Endothelial cell of umbilical vein (primary cell): ENCODE measurements around the gene RFC2. TPM values are rescaled to one million over a fixed set of nuclear protein-coding genes. Genes with fewer than 3 reads are reported as not detected.

Experiments used
- BruUV-seq: library from RNA; stranded (reverse); fragments of 400-500 nt; replicated peaks from 2 replicates; lab custom pipeline; 2021; lab: Mats Ljungman, UMichigan
- CTCF ChIA-PET: fragments of 300-600, 350-600 bp; sonication (Branson Sonifier 250); formaldehyde crosslinking; loops from one replicate; lab custom pipeline; 2021; ENCODE audit warnings: antibody characterized with exemption, inconsistent platforms; lab: Charles Lee
- POLR2A ChIA-PET: fragments of 300-600, 350-600 bp; sonication (Branson Sonifier 250); formaldehyde crosslinking; loops from one replicate; lab custom pipeline; 2021; ENCODE audit warnings: antibody characterized with exemption, inconsistent platforms; lab: Charles Lee
- DNase-seq: peaks from one replicate; pipeline ENCODE4 v3.0.0-alpha.2; 2011; ENCODE audit warnings: low read depth, low spot score
- FAIRE-seq: peaks from 2 replicates; lab custom pipeline; 2011; peaks lifted over from hg19 to GRCh38; lab: Jason Lieb, UNC
- H2AFZ ChIP-seq: 2 replicates; pipeline ENCODE4 v1.6.0; 2012; ENCODE audit warnings: low read depth, low read length, control low read depth, inconsistent platforms
- H3K27ac ChIP-seq: 2 replicates; pipeline ENCODE4 v1.5.1; 2011; ENCODE audit warnings: low read depth, mild to moderate bottlenecking, control low read depth, low read length, moderate library complexity; ENCODE audit not compliant: insufficient read depth
- H3K27me3 ChIP-seq, 2 experiments: 2 replicates each; pipeline versions ENCODE4 v1.6.0 to v1.6.1; 2011; ENCODE audit warnings: low read length in 2 of 2, mixed read lengths in 1 of 2; ENCODE audit not compliant: control insufficient read depth in 2 of 2, insufficient read depth in 2 of 2
- H3K36me3 ChIP-seq, 2 experiments: 2 replicates in 1 of 2; 3 replicates in 1 of 2; pipeline ENCODE4 v1.5.1; 2011; ENCODE audit warnings: low read length in 2 of 2, mild to moderate bottlenecking in 1 of 2, moderate library complexity in 1 of 2; ENCODE audit not compliant: control insufficient read depth in 2 of 2, insufficient read depth in 2 of 2; ENCODE audit errors: extremely low read depth in 1 of 2
- H3K4me1 ChIP-seq: 3 replicates; pipeline ENCODE4 v1.5.1; 2011; ENCODE audit warnings: mild to moderate bottlenecking, low read length; ENCODE audit not compliant: control insufficient read depth, insufficient read depth; ENCODE audit errors: extremely low read depth
- H3K4me2 ChIP-seq: 2 replicates; pipeline ENCODE4 v1.6.1; 2011; ENCODE audit warnings: low read length, control low read depth, mixed read lengths; ENCODE audit not compliant: insufficient read depth
- H3K4me3 ChIP-seq, 3 experiments: fragments of 200-600 bp in 1 of 3; sonication (generic), shearing (Covaris generic) in 1 of 3; replicated peaks in 1 of 3; 2 replicates each; pipeline ENCODE4 v1.5.1; 2011 to 2016; ENCODE audit warnings: control low read depth in 3 of 3, low read length in 3 of 3, mild to moderate bottlenecking in 2 of 3, inconsistent platforms in 1 of 3, low read depth in 1 of 3, moderate library complexity in 1 of 3; ENCODE audit not compliant: insufficient read depth in 1 of 3
- H3K79me2 ChIP-seq: 2 replicates; pipeline ENCODE4 v1.6.0; 2012; ENCODE audit warnings: low read length, inconsistent platforms; ENCODE audit not compliant: control insufficient read depth, insufficient read depth
- H3K9ac ChIP-seq: replicated peaks from 2 replicates; pipeline ENCODE3; 2011; ENCODE audit warnings: low read length, control low read depth; ENCODE audit not compliant: insufficient read depth; ENCODE audit errors: extremely low read depth
- H3K9me1 ChIP-seq: replicated peaks from 3 replicates; pipeline ENCODE4 v1.6.0; 2011; ENCODE audit warnings: mild to moderate bottlenecking, low read length; ENCODE audit not compliant: control insufficient read depth, insufficient read depth; ENCODE audit errors: extremely low read depth
- H3K9me3 ChIP-seq: replicated peaks from 2 replicates; pipeline ENCODE4 v1.5.1; 2012; ENCODE audit warnings: low read length, inconsistent platforms; ENCODE audit not compliant: control insufficient read depth, insufficient read depth
- H4K20me1 ChIP-seq: replicated peaks from 2 replicates; pipeline ENCODE3; 2011; ENCODE audit warnings: mild to moderate bottlenecking, low read length; ENCODE audit not compliant: control insufficient read depth, insufficient read depth; ENCODE audit errors: extremely low read depth
- CTCF ChIP-seq, 2 donors: IDR thresholded peaks; 1 replicate in 1 of 2; 2 replicates in 1 of 2; pipeline ENCODE4 v1.5.1; 2011; ENCODE audit warnings: low read length in 2 of 2, mild to moderate bottlenecking in 2 of 2, moderate library complexity in 2 of 2, control low read depth in 1 of 2, inconsistent platforms in 1 of 2, low read depth in 1 of 2; ENCODE audit not compliant: insufficient read depth in 1 of 2; ENCODE audit errors: extremely low read depth in 1 of 2
- EZH2 ChIP-seq: IDR thresholded peaks from 2 replicates; pipeline ENCODE4 v1.6.1; 2012; ENCODE audit warnings: borderline replicate concordance, low read depth, mild to moderate bottlenecking, moderate library complexity, low read length, inconsistent platforms; ENCODE audit not compliant: severe bottlenecking
- FOS ChIP-seq: IDR thresholded peaks from 2 replicates; pipeline ENCODE4 v1.6.1; 2011; ENCODE audit warnings: mild to moderate bottlenecking, low read length, moderate library complexity, borderline replicate concordance; ENCODE audit not compliant: insufficient read depth
- GATA2 ChIP-seq: IDR thresholded peaks from 2 replicates; pipeline ENCODE4 v1.7.0; 2011; ENCODE audit warnings: low read depth, mild to moderate bottlenecking, moderate library complexity, mixed read lengths, low read length; ENCODE audit not compliant: insufficient read length, insufficient read depth
- JUN ChIP-seq: IDR thresholded peaks from 2 replicates; pipeline ENCODE4 v1.6.1; 2011; ENCODE audit warnings: borderline replicate concordance, low read depth; ENCODE audit not compliant: insufficient read length, insufficient read depth
- MAX ChIP-seq: IDR thresholded peaks from 2 replicates; pipeline ENCODE4 v1.6.1; 2011; ENCODE audit not compliant: insufficient read depth, insufficient read length
- MYC ChIP-seq: IDR thresholded peaks from one replicate; pipeline ENCODE4 v1.6.1; 2011; ENCODE audit warnings: mild to moderate bottlenecking, low read depth, low read length
- POLR2A ChIP-seq: IDR thresholded peaks from 2 replicates; pipeline ENCODE4 v1.6.1; 2012; ENCODE audit warnings: low read depth, mild to moderate bottlenecking, control low read depth, low read length
- POLR2AphosphoS5 ChIP-seq: IDR thresholded peaks from 2 replicates; pipeline ENCODE4 v1.6.1; 2012; ENCODE audit warnings: low read depth, mild to moderate bottlenecking, control low read depth, low read length, moderate library complexity; ENCODE audit not compliant: insufficient read depth
- dilution Hi-C: fragments of 300-500 bp; cut with MboI; formaldehyde crosslinking; loops from one replicate; pipeline ENCODE4 v1.15.0; 2019; ENCODE audit warnings: low sequenced_read_pairs; ENCODE audit not compliant: extremely low pct_ligation_motif_present
- intact Hi-C: fragments of 100-400 bp; cut with micrococcal nuclease; formaldehyde crosslinking; loops from one replicate; pipeline ENCODE4 v1.10.0; 2022
- polyA plus RNA-seq, 4 experiments: library from polyadenylated mRNA; depleted of rRNA in 3 of 4; stranded (reverse) in 3 of 4; unstranded in 1 of 4; fragments of >200 nt; gene quantifications; 2 replicates each; pipeline versions ENCODE4 v1.2.1 to v1.2.3, GENCODE V29; 2011 to 2012; ENCODE audit warnings: missing spikeins in 1 of 4
- total RNA-seq: library from RNA; stranded (reverse); gene quantifications from 2 replicates; pipeline ENCODE4 v1.2.3, GENCODE V29; 2021

Gene RFC2
- total and polyA plus RNA-seq, 2 donors (not counting 3 experiments of a cell fraction or from before 2014, with no cell fraction given), result 24.4 to 44.3 TPM

GRCh38 chr7:74193913-74194312, 60.3 kb downstream of the RFC2 start:
- dilution Hi-C loops, result no loop called here
- H3K36me3 ChIP-seq, result peaks cover 32 to 41% of the 10 kb centered on the region in 2 experiments
- no peaks in the 10 kb centered on the region for H3K9me1 ChIP-seq
- no TSS peak for BruUV-seq
- no peak for DNase-seq
- no peak overlapping the region for H3K4me3 ChIP-seq
- no peaks in the 10 kb centered on the region for H3K27me3 ChIP-seq
- H3K9me3 ChIP-seq, result no peaks in the 10 kb centered on the region
- H3K9ac ChIP-seq, result no peak overlapping the region
- no peak for TF ChIP-seq MYC
- no peak for TF ChIP-seq FOS
- no peak for TF ChIP-seq MAX
- TF ChIP-seq POLR2AphosphoS5, result no peak
- no peak for TF ChIP-seq POLR2A
- TF ChIP-seq GATA2, result no peak
- TF ChIP-seq CTCF (IDR thresholded peaks at IDR 0.05; ENCODE audit: extremely low read depth in 1 of 2, insufficient read depth in 1 of 2, low read depth in 1 of 2, low read length in 2 of 2), result no peak
- no peak for TF ChIP-seq EZH2
- no peak for TF ChIP-seq JUN
- FAIRE-seq, result no peak
- no peak overlapping the region for H3K4me2 ChIP-seq
- POLR2A ChIA-PET, result no interaction called here
- CTCF ChIA-PET, result interaction anchor here (1.4 to 2.7 kb wide), 4 partner anchors 9 to 208 kb away, joined by 5 to 12 read pairs (median 8); no protein-coding TSS in a partner anchor
- no peaks in the 10 kb centered on the region for H4K20me1 ChIP-seq
- no peak overlapping the region for H2AFZ ChIP-seq
- no peak overlapping the region for H3K27ac ChIP-seq
- no peaks in the 10 kb centered on the region for H3K4me1 ChIP-seq
- intact Hi-C loops, result no loop called here
- peaks cover 32% of the 10 kb centered on the region for H3K79me2 ChIP-seq
